Thoracic aorta (tissue), 2 donors: ENCODE data around the gene CALML3. TPM values are rescaled to one million over a fixed set of nuclear protein-coding genes. Genes with fewer than 3 reads are reported as not detected.
A peak's percentile ranks its signal among the peaks of the same experiment; 100 is the strongest.

ENCODE experiments used
- ATAC-seq: fragments of 150-250 bp; one replicate; pipeline ENCODE4 v1.8.0; 2017; ENCODE audit warnings: low read depth; ENCODE audit not compliant: insufficient number of reproducible peaks, low FRiP score
- DNase-seq: peaks from one replicate; pipeline ENCODE4 v3.0.0-alpha.2; 2020; ENCODE audit warnings: low spot score
- H3K27ac ChIP-seq, 2 donors: fragments of 200-600 bp; sonication (generic); 1 replicate in 1 of 2; 2 replicates in 1 of 2; pipeline ENCODE4 v1.5.1; 2016; ENCODE audit warnings: mild to moderate bottlenecking in 2 of 2, moderate library complexity in 2 of 2
- H3K27me3 ChIP-seq: fragments of 200-600 bp; sonication (generic); replicated peaks from 2 replicates; pipeline ENCODE4 v1.6.0; 2016; ENCODE audit warnings: mild to moderate bottlenecking; ENCODE audit not compliant: insufficient read depth
- H3K36me3 ChIP-seq: fragments of 200-600 bp; sonication (generic); one replicate; pipeline ENCODE4 v1.5.1; 2016
- H3K4me1 ChIP-seq, 2 donors: fragments of 200-600 bp; sonication (generic); 1 replicate in 1 of 2; 2 replicates in 1 of 2; pipeline versions ENCODE4 v1.5.1 to v1.6.0; 2016; ENCODE audit warnings: low read depth in 2 of 2, mild to moderate bottlenecking in 1 of 2; ENCODE audit not compliant: control insufficient read depth in 1 of 2
- H3K4me3 ChIP-seq: fragments of 200-600 bp; sonication (generic); 2 replicates; pipeline ENCODE4 v1.5.1; 2016; ENCODE audit warnings: mild to moderate bottlenecking
- H3K9me3 ChIP-seq: fragments of 200-600 bp; sonication (generic); 2 replicates; pipeline ENCODE4 v1.5.1; 2016
- total RNA-seq, 2 donors: library from RNA; depleted of rRNA; stranded (reverse); fragments of >200 nt; gene quantifications; one replicate each; pipeline versions ENCODE4 v1.1.0 to v1.2.3, GENCODE V29; 2016
- TF ChIP-seq, protein P1 (sequence below): fragments of 200-600 bp; sonication (generic); IDR thresholded peaks from one replicate; pipeline ENCODE4 v1.5.1; 2019; ENCODE audit warnings: antibody characterized with exemption

Gene CALML3
- total RNA-seq, 2 donors from 2014 or later = not detected

DNA sequence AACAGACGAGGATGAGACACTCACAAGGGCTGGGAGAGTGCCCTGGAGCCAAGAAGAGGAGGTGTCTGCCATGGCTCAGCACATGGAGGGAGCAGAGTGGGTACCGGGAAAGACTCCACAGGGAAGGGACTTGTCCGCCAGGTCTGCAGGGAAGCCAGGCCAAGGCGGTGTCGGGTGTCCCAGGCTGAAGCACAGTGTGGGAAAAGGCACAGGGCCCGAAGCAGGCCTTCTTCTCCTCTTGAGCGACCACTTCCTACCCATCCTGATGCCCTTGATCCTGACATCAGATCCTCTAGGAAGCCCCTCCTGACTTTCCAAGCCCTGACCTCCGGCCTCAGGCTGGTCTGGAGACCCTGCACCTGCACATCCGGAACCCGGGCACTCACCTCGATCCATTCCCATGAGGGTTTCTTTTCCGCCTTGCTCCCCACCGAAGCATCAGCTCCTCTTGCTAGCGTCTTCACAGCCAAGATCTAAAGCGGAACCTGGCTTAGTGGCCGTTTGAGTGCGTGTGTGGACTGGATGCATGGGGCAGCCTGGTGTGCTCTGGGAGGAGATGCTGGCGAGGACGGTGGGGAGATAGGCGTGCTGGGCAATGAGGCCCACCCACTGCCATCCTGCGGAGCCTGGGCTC lies 8.5 kb downstream of the CALML3 start:
- peak overlapping the region; percentile 55 to 62 for H3K27ac ChIP-seq
- TF ChIP-seq, protein P1, sequence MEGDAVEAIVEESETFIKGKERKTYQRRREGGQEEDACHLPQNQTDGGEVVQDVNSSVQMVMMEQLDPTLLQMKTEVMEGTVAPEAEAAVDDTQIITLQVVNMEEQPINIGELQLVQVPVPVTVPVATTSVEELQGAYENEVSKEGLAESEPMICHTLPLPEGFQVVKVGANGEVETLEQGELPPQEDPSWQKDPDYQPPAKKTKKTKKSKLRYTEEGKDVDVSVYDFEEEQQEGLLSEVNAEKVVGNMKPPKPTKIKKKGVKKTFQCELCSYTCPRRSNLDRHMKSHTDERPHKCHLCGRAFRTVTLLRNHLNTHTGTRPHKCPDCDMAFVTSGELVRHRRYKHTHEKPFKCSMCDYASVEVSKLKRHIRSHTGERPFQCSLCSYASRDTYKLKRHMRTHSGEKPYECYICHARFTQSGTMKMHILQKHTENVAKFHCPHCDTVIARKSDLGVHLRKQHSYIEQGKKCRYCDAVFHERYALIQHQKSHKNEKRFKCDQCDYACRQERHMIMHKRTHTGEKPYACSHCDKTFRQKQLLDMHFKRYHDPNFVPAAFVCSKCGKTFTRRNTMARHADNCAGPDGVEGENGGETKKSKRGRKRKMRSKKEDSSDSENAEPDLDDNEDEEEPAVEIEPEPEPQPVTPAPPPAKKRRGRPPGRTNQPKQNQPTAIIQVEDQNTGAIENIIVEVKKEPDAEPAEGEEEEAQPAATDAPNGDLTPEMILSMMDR = no peak
- H3K9me3 ChIP-seq = no peaks in the 10 kb centered on the region
- ATAC-seq (no peak), DNase-seq (no peak)
- no peak overlapping the region for H3K4me3 ChIP-seq
- H3K4me1 ChIP-seq = peaks cover 33 to 87% of the 10 kb centered on the region in 2 donors
- no peaks in the 10 kb centered on the region for H3K36me3 ChIP-seq
- H3K27me3 ChIP-seq = no peaks in the 10 kb centered on the region

DNA sequence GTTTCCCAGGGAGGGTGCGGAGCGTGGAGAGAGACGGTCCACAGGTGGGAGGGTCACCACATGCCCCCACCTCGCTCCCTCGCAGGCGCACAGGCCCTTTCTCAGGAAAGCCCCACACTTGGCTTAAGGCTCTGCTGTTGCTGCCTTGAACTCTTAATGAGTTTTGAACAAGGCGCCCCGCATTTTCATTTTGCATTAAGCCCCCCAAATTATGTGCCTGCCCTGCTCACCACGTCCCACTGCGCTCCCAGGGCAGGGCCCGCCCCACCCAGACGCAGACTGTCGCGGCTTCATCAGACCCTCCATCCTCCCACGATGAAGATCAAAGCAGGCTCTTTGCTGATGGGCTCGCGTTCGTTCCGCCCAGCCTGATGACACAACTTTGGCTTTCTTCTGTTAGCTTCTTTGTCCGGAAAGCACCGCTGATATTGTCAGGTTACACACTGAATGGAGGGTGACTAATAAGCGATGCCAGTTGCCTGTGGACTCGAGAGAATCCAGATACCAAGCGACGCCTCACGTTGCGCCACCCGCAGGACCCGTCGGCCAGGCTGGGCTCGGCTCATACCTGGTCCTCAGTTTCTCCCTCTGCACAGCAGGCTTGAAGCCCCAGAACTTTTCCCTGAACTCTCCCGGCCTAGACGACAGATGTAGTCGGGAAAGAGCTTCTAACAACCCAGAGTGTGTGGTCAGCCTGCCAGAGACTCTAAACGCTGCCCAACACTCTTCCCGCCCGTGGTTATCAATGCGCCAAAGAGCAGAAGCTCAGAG lies 9.5 kb downstream of the CALML3 start:
- Histone ChIP-seq H3K4me1 (peaks cover 35 to 90% of the 10 kb centered on the region in 2 donors), H3K27me3 (no peaks in the 10 kb centered on the region), H3K36me3 (no peaks in the 10 kb centered on the region), H3K27ac (peak overlapping the region; percentile 62 to 87), H3K9me3 (no peaks in the 10 kb centered on the region), H3K4me3 (peak overlapping the region; percentile 1)
- TF ChIP-seq, protein P1 = no peak
- no peak for DNase-seq
- no peak for ATAC-seq

GRCh38 chr10:5534880-5535856 lies 10.4 kb downstream of the CALML3 start:
- TF ChIP-seq, protein P1 = no peak
- Histone ChIP-seq H3K4me3 (peak overlapping the region; percentile 10), H3K9me3 (no peaks in the 10 kb centered on the region), H3K36me3 (no peaks in the 10 kb centered on the region), H3K4me1 (peaks cover 29 to 84% of the 10 kb centered on the region in 2 donors), H3K27ac (peak overlapping the region; percentile 62 to 87), H3K27me3 (no peaks in the 10 kb centered on the region)
- DNase-seq (no peak), ATAC-seq (peak; percentile 75)

GRCh38 chr10:5536486-5537081 lies 11.8 kb downstream of the CALML3 start:
- H3K27me3 ChIP-seq = no peaks in the 10 kb centered on the region
- ATAC-seq (no peak), DNase-seq (no peak)
- H3K36me3 ChIP-seq = no peaks in the 10 kb centered on the region
- H3K27ac ChIP-seq = peak overlapping the region; percentile 62 to 72
- TF ChIP-seq, protein P1 = no peak
- H3K9me3 ChIP-seq = no peaks in the 10 kb centered on the region
- no peak overlapping the region for H3K4me3 ChIP-seq
- H3K4me1 ChIP-seq = peaks cover 29 to 70% of the 10 kb centered on the region in 2 donors
